ENCODE measurements around the gene GNB3.

Gene GNB3

DNA sequence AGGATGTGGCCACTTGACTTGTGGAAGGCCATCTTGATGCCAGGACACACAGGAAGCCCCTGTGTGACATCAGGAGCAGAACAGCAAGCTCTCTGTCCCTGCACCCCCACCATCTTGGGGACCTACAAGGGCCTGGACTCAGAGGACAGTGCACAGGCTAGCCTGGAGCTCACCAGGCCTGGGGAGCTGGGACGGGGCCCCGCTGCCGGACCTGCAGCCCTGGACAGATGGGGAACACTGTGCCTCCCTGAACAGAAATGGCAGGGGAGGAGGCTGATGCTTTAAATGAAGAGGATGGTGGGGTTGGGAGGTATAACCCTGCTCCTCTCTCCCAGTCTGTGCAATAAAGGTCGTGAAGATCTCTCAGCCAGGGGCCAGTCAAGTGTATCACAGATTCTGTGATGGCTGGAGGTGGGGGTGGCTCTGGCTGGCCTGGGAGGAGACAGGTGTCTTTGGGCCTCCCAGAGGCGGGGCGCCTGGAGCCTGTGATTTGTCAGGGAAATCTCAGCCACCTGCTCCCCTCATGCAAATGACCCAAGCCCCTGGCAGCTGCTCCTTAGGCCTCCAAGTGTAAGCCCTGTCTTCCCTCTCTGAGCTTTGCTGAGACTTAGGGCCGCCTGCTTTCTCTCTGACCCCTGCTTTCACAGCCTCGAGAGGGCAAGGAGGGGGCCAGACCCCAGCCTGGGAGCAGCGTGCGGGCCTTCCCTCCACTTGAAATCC is 1.1 kb upstream of the GNB3 start:
- DNase-seq, result no peak

DNA sequence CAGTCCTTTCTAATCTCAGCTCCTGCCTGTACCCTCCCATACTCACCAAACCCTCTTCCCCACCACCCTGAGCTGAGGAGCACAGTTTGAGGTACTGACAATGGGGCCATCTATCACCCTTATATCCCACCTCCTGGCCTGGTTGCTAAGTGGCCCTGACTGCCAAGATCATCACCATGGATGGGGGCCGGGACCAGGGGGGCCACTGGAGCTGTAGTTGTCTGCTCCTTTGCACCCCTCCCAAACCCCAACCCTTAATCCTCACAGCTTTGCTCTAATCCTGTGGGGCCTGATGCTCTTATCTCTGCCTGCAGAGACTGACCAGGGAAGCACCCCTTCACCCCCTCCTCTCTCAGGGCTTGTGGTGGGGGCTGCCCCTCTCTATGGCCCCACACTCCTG is 395 bp upstream of the GNB3 start:
- DNase-seq, result no peak

DNA sequence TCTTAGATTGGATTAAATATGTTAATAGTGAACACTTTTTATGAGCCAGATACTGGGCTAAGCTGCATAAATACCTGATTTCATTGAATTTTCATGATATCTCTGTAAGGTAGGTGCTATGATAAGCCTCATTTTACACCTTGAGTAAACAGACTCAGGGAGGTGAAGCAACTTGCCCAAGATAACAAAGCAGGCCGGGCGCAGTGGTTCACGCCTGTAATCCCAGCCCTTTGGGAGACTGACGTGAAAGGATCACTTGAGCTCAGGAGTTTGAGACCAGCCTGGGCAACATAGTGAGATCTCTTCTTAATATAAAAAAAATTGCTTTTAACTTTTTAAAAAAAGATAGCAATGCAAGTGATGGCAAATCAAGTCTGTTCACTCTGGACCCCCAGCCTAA is 1.4 kb downstream of the GNB3 start:
- DNase-seq, result no peak

DNA sequence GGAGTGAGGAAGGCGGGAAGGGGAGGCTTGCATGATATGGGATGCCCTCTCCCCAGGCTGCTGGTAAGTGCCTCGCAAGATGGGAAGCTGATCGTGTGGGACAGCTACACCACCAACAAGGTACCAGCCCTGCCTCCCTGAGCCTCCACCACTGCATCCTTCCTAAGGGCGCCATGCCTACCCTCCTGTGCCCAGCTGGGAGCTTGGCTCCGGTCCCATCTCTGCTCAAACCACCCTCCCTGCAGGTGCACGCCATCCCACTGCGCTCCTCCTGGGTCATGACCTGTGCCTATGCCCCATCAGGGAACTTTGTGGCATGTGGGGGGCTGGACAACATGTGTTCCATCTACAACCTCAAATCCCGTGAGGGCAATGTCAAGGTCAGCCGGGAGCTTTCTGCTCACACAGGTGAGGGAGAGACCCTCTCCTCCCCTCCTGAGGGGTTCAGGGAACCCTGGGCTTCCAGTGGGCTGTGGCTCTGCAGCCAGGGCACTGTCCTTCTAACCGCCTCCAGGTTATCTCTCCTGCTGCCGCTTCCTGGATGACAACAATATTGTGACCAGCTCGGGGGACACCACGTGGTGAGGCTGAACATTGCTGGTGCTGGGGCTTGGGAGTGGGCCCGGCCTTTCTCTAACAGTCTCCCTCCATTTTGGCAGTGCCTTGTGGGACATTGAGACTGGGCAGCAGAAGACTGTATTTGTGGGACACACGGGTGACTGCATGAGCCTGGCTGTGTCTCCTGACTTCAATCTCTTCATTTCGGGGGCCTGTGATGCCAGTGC is 2.6 kb downstream of the GNB3 start:
- DNase-seq, result no peak

DNA sequence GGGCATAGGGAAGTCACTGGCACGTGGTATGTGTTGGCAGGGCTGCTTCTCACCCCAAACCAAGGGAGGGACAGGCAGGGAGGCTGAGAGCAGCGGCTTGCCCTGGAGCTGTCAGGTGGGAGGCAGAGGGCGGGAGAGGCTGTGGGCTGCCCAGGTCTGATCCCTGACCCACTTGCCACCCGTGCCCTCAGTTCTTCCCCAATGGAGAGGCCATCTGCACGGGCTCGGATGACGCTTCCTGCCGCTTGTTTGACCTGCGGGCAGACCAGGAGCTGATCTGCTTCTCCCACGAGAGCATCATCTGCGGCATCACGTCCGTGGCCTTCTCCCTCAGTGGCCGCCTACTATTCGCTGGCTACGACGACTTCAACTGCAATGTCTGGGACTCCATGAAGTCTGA is 4.7 kb downstream of the GNB3 start:
- no peak for DNase-seq

DNA sequence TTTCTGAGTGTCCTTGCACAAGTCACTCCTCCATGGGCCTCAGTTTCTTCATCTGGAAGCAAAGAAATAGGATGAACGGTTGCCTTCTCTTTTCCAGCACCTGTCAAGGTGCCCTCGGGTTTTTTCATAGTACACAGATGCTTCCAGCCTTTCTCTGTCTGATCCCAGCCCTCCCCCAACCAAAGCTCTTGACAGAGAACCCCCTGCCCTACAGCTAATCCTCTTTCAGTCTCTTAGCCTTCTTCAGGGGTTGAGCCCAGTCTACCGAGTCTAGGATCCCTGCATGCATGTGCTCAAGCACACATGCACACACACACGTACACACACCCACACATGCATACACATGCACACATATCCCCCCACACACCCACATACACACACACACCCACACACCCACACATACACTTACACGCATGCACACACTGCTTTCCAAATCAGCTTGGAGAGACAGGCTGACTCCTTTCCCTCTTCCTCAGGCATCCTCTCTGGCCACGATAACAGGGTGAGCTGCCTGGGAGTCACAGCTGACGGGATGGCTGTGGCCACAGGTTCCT is 5.7 kb downstream of the GNB3 start:
- DNase-seq, result no peak

DNA sequence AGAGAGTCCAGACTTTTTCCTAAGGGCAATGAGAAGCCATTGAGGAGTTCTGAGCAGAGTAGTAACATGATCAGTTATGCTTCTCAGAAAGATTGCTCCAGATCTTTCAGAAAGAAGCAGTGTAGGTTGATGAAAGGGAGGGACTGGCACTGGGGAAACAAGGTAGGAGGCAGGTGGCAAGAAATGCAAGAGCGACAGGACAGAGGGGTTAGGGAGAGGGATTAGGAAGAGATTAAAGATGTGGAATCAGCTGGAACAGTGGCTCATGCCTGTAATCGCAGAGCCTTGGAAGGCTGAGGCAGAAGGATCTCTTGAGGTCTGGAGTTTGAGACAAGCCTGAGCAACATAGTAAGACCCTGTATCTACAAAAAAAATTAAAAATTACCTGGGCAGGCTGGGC is 7.0 kb downstream of the GNB3 start:
- DNase-seq, result no peak

DNA sequence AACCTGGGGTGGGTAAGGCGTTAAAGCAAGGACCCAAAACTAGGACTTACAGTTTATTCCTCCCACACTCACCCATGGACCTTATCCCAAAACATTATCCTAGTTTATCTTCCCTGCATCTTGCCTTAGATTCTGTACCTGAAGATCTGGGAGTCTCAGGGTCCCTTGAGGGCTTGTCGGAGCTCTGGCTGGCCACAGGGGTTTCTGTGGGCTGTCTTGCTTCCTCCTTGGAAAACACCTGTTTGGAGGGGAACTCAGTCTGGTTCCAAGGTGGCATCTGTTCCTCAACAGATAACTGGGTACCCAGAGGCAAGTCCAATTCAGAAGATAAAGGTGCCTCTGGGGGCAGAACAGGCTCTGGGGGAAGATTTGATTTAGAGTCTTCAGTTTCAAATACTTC is 8.7 kb downstream of the GNB3 start:
- DNase-seq, result no peak

DNA sequence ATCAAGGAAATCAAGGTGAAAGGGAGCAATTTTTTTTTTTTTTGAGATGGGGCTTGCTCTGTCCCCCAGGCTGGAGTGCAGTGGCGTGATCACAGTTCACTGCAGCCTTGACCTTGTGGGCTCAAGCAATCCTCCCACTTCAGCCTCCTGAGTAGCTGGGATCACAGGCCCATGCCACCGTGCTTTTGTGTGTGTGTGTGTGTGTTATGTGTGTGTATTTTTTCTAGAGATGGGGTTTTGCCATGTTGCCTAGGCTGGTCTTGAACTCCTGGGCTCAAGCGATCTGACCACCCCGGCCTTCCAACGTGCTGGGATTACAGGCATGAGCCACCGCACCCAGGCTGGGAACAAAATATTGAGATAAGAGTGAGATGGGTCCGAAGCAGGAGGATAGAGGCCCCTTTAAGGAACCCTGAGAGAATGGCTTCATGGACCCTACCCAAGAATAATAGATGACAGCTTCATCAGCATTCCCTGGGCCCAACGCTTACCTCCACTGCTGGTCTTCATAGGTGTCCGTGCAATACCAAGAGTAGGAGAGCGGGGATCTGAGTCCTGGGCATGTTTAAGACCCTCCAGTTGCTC is 9.3 kb downstream of the GNB3 start:
- no peak for DNase-seq

DNA sequence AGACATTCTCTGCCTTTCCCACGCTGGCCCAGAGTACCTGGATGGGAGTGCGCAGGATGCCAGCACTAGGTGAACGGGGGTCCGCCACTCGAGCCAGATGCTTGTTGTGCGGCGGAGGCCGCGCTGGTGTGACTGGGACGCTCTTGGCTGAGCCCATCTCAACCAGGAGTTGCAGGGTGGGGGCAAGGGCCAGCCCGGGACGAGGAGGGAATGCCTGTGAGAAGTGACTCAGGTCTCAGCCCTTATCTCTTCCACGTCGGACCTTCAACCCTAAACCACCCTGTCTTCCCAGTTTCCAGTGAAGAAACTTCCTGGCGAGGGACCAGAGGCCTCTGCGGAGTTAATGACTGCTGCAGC is 10.0 kb downstream of the GNB3 start:
- DNase-seq, result no peak

DNA sequence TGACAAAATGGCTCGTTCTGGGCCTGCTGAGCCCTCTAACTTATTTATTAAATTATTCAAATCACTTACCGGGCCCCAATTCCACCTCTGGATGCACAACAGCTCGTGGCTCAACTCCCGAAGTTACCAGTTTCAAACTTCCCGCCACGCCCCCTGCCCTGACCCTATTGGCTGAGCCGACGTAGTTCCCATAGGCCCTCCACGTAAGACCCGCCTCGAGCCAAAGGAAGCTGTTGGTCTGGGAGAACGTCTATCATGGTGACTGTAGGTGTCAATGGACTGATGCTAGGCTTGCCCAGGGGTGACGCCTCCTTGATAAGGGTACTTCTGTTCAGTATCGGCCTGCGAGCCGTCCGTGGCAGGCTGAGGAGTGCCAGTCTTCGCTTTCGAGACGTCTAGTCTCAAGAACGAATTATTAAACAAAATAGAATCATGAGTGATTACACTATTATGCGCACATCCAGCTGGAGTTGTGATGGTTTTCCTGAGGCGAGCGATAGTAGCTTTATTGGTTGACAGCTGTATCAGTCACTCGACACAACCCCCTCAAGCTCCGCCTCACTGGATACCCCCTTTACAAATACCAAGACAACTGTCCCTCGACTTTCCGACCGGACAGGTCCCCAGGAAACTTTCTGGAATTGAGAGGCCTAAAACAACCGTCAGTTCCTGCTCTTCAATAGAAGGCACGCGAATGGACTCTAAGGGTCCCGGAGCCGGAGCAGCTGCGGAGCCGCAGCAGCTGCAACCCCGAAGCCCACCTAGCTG is 10.6 kb downstream of the GNB3 start, which contains the start of gene CDCA3:
Gene CDCA3 (minus strand): TSS at position 134 of the 768 bp plus-strand sequence. CDS start 334 bp downstream, outside the sequence.
- peak; percentile 93 for DNase-seq

DNA sequence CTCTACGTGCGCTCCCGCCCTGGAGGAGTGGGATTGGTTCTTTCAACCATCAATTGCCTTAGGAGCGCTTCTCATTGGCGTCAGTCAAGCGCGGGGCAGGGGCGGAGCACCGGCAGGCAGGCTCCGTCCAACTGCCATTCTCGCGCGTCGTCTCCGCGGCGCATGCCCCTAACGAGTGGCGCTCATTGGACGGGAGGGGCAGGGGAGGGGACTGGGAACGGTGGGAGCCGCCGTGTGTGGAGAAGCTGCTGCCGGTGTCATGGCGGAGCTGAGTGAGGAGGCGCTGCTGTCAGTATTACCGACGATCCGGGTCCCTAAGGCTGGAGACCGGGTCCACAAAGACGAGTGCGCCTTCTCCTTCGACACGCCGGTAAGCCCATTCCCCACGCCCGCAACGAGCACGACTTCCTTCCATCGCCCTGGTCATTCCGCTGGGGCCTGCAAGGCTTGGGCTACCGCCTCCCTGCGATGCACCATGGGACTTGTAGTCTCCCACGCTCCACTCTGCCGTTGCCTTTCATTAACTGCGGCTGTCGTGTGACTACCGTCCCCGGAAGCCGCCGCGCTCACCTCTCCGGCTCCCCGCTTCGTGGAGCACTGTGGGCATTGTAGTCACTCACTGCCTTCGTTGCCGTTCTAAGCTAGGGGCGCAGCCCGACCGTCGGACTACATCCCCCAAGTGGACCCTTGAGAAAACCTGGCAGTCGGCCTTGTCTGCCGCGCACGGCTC is 11.4 kb downstream of the GNB3 start, which contains the start of gene USP5:
Gene USP5 (plus strand): TSS at position 230 of the 730 bp plus-strand sequence. CDS start 30 bp downstream, at position 260.
- DNase-seq, result peak; percentile 98

DNA sequence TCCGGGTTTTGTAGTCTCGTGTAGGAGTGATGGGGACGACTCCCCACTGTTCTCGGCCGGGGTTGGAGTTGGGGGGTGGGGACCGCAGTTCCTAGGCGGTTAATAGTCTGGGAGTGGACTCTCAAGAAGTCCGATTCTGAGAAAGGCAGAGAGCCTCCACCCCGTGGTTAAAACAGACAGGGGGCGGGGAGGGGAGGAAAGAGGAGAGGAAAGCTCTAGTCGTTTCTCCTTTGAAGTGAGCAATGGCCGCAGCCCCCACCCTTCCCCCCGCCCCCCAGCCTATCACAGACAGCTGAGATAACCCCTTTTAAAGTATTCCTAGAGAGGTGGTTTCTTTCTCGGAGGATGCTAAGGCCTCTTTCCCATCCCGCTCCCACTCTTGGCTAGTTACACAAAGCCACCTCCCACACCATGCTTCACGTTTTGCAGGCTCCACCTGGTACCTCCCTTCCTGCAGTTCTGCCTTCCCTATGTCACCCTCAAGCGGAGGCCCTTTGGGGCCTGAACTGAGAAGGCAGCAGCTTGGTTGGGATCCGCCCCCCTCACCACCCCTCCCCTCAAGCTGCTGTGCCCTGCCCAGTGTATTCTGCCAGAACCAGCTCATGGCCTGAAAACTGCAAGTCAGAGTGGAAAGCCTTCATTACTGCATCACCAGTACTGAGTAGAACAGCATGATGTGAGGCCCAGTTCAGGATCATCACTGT is 12.1 kb downstream of the GNB3 start:
- peak; percentile 82 for DNase-seq

DNA sequence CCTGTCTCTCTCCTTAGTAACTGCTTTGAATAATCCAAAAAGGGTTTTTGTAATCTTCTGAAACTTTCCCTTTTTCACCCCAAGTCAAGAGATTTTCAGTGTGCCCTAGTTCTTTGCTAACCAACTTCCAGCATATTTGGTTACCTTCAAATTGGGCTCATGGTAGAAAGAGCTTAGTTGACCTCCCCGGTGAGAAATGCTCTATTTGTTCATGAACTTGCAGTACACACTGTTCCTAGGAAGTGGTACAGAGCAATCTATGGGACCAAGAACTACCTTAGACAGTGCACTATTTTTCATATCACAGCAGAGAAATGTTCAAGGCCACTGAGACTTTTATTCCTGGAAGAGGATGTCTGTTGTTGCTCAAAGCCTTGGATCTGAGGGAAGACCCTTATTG is 12.9 kb downstream of the GNB3 start:
- DNase-seq, result no peak

DNA sequence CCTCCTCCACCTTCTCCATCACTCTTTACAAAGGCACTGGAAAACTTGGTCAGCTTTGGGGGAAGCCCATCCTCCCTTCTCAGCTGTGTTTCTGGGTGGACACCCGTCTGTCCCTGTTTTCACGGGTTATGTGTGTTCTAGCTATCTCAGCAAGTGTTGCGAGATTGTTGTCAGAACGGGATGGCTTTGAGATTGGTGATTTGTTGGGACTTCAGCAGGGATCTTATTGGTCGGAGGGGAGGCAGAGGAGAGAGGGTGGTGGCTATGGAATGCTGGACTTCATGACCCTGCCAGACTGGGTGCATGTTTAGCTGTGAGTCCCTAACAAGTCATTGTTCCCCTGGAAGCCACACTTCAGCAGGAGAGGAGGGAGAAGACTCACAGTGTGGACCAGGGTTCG is 13.3 kb downstream of the GNB3 start:
- DNase-seq, result no peak

DNA sequence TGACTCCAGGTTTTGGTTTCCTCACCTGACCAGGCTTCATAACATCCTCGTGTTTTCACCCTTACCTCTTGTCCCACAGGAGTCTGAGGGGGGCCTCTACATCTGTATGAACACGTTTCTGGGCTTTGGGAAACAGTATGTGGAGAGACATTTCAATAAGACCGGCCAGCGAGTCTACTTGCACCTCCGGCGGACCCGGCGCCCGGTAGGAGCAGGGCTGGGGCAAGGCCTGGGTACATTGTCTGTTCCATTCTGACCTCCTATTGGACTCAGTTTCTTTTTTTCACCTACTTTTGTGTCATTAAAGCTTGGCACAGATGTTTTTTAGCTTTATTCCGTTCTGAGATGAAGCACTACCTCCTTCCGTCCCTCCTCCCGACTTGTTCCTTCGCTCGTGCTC is 14.6 kb downstream of the GNB3 start:
- DNase-seq, result no peak

DNA sequence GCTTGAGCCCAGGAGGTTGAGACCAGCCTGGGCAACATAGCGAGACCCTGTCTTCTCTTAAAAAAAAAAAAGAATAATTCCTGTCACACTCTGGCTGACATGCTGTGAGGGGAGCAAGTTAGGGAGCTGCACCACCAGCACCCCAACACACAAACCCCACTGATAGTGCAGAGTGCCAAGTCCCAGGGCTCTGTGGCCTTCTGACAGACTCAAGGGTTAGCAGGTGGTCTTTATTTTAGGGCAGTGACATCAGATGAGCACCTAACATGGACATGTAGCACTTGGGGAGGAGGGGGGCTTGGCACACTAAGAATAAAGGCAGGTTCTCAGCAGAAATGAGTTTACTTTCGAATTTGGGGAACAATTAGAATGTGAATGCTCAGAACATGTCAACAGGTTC is 18.1 kb downstream of the GNB3 start:
- DNase-seq, result no peak

DNA sequence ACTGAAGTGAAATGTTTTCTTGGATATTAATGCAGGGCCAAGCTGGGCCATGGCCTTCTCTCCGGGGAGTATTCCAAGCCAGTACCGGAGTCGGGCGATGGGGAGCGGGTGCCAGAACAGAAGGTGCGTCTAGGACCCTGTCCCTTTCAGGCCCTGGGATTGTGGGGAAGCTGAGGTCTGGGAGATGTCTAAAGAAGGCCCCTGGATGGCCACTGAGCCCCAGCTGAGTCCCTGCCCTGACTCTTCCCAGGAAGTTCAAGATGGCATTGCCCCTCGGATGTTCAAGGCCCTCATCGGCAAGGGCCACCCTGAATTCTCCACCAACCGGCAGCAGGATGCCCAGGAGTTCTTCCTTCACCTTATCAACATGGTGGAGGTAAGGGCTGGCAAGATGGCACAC is 19.4 kb downstream of the GNB3 start:
- no peak for DNase-seq

DNA sequence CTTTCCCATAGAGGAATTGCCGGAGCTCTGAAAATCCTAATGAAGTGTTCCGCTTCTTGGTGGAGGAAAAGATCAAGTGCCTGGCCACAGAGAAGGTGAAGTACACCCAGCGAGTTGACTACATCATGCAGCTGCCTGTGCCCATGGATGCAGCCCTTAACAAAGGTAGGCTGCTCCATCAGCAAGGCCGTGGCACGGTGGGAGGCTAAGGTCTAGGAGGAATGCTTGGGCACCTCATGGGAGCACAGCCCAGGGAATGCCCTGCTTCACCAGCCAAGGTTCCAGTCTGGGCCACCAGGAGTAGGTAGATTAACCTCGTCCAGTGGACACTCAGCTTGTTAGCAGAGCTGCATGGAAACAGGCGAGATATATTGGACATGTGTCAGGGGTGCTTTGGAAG is 20.2 kb downstream of the GNB3 start:
- no peak for DNase-seq

DNA sequence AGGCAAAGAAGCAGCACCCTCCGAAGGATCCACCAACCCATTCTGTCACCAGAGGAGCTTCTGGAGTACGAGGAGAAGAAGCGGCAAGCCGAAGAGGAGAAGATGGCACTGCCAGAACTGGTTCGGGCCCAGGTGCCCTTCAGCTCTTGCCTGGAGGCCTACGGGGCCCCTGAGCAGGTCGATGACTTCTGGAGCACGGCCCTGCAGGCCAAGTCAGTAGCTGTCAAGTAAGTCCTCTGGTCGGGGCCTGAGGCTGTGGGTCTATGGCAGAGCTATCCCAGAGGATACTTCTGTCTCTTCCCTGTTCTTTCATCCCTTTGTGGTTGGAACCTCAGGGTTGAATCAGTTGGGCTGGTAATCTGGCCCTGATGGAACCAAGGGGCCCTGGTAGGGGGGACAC is 20.7 kb downstream of the GNB3 start:
- DNase-seq, result no peak

DNA sequence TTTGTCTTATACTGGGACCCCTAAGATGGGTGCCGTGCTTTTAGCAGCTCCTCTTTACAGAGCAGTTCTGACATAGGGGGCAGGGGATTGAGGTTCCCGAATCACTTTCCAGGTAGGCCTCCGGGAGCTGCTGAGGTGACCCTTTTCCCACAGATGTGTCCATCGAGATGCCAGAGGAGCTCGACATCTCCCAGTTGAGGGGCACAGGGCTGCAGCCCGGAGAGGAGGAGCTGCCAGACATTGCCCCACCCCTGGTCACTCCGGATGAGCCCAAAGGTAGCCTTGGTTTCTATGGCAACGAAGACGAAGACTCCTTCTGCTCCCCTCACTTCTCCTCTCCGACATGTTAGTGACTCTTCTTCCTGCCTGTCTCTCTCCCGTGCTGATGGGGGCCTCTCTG is 22.3 kb downstream of the GNB3 start:
- DNase-seq, result no peak
